LoVo (cell line): ENCODE measurements around the gene STIP1.

Source experiments
- DNase-seq: peaks from one replicate; pipeline ENCODE4 v3.0.0-alpha.2; 2016; ENCODE audit warnings: low spot score

The STIP1 gene

GRCh38 chr11:64185693-64186491 is at the start of gene STIP1:
Gene STIP1 (plus strand): TSS chr11:64186171. CDS start chr11:64186262, 91 bp downstream.
- peak; percentile 99 for DNase-seq

GRCh38 chr11:64136765-64137441 is 49.1 kb upstream of the STIP1 start:
- DNase-seq = no peak

DNA sequence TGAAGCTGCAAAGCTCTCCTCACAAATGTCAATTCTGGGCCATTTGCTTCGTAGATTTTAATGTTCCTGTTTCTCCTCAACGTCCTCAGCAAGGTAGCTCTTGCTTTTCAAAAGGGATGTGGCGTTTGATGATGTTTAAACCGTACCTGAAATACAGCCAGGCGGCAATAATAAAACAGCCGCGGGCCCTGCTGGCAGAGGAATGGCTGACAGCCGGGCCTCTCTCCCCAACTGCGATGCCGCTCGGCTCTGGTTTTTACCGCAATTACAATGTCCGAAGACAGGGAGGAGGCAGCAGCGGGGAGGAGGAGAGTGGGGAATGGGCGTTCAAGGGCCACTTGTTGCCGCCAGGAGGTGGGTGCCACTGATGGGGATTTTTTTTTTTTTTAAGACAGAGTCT is 47.6 kb upstream of the STIP1 start:
- DNase-seq = no peak

GRCh38 chr11:64139049-64139448 is 46.9 kb upstream of the STIP1 start:
- no peak for DNase-seq

GRCh38 chr11:64140082-64140481 is 45.9 kb upstream of the STIP1 start:
- DNase-seq = no peak

DNA sequence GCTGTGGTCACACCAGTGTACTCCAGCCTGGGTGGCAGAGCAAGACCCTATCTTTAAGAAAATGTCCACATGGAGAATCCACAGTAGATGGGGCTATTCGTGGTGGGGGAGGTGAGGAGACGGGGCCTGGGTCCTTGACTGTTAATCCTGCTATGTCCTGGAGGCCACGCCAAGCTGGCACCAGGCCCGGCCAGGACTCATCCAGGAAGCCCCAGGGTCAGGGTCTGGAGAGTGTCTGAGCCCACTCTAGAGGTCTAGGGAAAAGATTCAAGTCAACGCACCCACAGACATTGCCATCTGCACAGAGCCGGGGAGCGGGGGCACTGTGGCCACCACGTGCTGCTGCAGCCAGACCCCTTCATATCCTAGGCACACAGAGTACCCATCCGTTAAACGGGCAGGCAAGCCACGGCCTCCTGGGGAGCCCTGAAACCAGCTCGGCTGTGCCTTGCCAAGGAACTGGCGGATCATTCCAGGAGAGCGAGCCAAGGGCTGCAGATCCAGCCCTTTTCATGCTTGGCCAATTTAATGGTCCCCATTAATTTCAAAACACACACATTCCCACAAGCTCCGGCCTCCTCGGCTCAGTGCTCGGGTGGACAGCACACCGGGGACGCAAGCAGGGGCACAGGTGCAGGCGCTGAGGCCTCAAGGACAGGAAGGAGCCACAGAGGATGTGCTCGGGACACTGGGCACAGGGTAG is 44.7 kb upstream of the STIP1 start:
- no peak for DNase-seq

GRCh38 chr11:64144587-64145472 is 41.1 kb upstream of the STIP1 start:
- DNase-seq = no peak

DNA sequence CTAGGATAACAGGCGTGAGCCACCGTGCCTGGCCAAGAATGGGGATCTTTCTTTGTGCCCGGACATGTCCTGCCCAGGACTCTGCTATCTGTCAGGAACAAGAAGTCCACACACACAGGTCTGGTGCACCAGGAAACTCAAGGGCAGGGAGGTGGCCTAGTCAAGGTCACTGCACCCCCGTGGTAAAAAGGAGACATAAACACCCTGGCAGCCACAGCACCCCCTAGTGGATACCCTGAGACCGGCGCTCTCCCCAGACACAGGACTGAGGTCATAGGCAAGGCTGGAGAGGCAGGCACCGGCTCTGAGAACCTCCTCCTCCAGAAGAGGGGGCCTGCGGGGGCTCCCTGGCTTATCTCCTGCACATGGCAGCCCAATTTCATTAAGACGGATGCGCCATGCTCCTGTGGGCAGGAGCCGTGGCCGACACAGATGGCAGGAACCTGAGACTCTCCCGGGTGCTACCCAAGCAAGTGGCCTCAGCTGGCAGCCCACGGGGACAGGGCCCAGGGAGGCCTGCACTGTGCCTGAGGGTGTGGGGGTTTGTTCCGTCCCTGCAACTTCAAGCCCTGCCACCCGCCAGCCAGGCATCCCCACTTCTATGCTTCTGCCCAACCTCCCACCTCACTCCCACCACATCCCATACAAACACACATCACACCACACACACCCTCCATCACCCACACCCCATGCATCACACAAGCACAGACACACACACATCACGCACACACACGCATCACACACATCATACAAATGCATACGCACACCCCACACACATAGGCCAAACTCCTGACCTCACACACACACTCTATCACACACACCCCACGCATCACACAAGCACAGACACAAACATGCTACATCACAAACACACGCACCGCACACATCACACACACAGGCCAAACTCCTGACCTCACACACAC is 39.7 kb upstream of the STIP1 start:
- no peak for DNase-seq

DNA sequence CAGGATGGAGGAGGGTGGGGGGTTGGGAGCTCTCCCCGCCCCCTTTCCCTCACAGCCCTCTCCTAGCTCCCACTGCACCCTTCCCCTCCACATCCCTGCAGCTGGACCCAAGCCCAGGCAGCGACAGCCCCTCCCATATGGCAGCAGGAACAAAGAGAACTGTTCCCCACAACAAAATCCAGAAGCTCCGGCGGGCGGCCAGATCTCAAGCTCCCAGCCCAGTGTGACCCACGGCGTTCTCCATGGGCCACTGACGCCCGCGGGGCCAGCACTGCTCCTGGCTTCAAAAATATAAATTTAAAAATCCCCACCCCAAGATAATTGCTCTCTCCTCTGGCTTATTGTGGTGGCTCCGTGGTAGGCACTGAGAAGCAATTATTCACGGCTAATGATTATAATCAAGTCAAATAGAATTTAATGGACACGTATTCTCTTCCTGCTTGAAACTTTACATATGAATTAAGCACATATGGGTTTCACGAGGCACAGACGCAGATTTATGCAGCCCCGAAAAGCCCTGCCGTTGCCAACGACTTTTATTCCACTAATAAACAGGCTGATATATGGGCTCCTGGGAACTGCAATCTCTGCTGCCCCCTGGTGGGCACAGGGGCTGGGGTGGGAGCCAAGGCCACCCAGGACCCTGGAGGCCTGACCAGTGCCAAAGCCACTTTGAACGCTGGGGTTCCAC is 37.6 kb upstream of the STIP1 start:
- peak; percentile 24 for DNase-seq

DNA sequence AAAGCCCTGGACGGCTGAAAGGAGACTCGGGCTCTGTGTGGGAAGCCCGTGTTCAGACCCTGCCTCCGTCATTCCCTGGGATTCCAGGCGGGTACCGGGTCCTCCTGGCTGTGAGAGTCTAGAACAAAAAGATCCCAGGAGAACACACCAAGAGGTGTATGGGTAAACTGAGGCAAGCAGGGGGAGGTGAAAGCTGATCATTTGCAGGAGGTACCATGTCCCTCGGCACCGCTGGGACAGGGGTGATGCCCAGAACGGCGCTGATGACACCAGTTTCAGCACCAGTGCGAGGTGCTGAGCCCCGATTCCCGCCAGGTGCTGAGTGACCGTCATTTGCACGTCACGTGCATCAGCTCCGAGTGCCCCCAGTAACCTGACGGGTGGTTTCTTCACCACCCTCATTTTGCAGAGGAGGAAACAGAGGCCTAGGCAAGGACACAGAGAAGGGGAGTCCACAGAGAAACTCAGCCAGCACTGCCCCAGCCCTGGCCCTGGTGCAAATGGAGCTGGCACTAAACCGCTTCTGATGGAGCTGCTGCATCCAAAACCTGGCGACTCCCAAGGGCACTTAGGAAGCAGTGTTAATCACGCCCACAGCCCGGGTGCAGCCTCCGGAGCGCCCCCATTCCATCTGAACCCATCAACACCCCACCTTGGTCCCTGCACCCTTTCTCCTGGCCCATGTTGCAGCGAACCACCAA is 36.9 kb upstream of the STIP1 start:
- no peak for DNase-seq

DNA sequence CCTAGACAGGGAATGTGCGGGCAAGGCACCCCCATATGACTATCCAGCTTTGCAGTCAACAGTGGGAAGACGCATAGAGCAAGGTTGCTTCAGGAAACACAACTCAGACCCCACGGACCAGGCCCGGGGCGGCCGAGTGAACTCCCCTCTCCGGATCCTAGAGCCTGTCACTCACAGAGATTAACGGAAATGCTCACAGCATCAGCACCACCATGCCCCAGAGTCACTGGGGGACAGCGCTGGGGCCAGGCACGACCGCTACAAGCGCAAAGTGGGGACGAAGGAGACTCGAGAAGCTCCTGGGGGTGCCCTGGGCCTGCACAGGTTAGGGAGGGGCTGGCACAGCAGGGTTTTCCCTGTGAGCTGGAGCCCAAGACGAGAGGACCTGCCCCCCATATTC is 35.9 kb upstream of the STIP1 start:
- DNase-seq = no peak

- DNase-seq = no peak
These were observed 35.3 kb upstream of the STIP1 start for GRCh38 chr11:64150481-64151239.

DNA sequence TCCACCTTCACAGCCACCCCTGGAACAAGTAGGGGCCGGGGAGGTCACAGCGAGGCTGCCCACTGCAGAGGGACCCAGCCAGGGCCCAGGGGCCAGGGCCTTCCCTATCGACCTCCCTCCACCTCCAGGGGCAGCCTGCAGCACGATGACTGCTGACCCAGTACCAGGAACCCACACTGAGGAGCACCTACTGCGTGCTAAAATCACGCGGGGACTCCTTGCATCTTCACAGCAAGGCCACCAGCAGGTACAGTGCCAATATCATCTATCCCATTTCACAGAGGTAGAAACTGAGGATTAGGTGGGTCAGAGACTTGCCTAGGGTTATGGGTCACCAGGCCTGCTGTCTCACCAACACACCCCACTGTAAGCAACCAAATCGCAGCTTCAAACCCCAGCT is 34.6 kb upstream of the STIP1 start:
- DNase-seq = no peak

DNA sequence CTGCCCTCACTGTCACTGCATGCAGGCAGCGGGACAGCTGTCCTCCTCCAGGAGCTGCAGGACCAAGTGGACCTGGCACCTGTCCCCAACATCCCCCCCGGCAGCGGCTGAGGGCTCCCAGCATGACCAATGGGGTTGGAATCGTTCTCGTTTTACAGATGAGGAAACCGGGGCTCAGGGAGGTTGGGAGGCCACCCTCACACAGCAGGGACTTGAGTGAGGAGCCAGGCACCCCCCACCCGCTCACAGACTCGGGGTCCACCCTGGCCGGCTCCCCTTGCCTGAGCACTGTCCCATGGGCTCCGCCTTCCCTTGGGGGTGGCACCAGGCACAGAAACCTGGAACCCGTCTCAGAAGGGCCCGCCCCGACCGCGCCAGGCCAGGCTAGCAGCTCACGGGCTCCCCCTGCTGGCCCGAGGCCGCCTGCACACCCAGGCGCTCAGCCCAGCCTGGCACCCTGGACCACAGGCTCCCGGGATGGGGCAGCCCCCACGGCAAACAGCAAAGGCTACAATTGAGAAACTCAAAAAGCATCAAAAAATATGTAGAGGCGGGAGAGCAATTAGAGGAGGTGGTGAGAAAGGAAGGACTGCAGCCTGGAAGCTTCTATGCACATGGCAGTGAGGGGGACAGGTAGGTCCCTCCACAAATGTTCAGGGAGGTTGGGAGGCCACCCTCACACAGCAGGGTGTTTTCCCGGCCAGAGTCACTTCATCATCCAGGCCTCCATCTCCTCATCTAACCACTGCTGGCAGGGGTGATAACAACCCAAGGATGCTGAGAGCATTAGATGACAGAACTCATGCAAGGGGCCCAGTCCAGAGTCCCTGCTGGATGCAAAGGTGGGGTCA is 32.9 kb upstream of the STIP1 start:
- DNase-seq = peak; percentile 67

GRCh38 chr11:64153812-64154211 is 32.2 kb upstream of the STIP1 start:
- no peak for DNase-seq

- DNase-seq = no peak
These were observed 29.5 kb upstream of the STIP1 start for GRCh38 chr11:64156235-64157011.
